Suprapubic skin (tissue), 3 donors: ENCODE measurements around the gene MAPK12.

Experiments used
- EP300 ChIP-seq: sonication (generic); formaldehyde crosslinking; IDR thresholded peaks from one replicate; pipeline ENCODE4 v1.6.1; 2017; ENCODE audit warnings: antibody characterized with exemption
- POLR2A ChIP-seq, 2 donors: fragments of 450-650 bp; IDR thresholded peaks; one replicate each; pipeline ENCODE4 v1.6.1; 2017; ENCODE audit warnings: antibody characterized with exemption in 2 of 2, mild to moderate bottlenecking in 2 of 2, moderate library complexity in 2 of 2
- TF ChIP-seq, protein P1 (sequence below), 2 donors: fragments of 200-600 bp in 1 of 2; fragments of 450-650 bp in 1 of 2; sonication (generic) in 1 of 2; IDR thresholded peaks; one replicate each; pipeline ENCODE4 v1.5.1; 2016 to 2019; ENCODE audit warnings: antibody characterized with exemption in 2 of 2, mild to moderate bottlenecking in 1 of 2, moderate library complexity in 1 of 2

DNA sequence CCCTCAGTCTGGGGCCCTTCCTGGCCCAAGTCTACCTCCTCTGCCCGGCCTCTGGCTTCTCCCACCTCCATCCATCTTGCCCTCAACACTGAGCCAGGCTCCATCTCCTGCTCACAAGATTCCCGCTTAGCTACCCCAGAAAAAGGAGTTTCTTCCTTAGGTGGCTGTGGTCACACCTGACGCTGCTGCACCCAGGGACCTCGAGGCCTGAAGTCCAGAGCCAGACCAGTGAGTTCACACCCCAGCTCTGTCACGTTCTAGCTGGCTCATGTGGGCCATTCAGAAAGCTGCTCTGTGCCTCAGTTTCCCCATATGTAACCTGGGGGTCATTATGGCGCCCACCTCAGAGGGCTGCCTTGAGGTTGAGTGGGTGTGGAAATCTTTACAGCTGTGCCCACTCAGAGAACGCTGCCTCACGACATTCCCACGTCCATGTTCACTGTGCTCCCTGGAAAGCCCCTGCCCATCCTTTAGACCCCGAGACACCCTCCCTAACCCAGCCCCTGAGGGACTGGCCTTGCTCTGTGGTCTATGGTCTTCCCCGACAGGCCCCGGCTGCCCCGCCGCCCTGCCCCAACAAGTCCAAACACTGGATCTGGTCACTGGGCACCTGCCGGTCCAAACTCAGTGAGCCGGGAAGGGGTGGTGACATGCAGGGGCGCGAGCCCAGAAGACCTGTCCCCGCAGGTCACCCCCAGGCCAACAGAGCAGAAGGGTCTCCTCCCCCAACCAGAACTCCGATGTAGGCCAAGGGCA, 36.2 kb upstream of the MAPK12 start:
- TF ChIP-seq, protein P1, sequence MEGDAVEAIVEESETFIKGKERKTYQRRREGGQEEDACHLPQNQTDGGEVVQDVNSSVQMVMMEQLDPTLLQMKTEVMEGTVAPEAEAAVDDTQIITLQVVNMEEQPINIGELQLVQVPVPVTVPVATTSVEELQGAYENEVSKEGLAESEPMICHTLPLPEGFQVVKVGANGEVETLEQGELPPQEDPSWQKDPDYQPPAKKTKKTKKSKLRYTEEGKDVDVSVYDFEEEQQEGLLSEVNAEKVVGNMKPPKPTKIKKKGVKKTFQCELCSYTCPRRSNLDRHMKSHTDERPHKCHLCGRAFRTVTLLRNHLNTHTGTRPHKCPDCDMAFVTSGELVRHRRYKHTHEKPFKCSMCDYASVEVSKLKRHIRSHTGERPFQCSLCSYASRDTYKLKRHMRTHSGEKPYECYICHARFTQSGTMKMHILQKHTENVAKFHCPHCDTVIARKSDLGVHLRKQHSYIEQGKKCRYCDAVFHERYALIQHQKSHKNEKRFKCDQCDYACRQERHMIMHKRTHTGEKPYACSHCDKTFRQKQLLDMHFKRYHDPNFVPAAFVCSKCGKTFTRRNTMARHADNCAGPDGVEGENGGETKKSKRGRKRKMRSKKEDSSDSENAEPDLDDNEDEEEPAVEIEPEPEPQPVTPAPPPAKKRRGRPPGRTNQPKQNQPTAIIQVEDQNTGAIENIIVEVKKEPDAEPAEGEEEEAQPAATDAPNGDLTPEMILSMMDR (IDR thresholded peaks at IDR 0.05), result no peak
- no peak for TF ChIP-seq EP300
- TF ChIP-seq POLR2A (IDR thresholded peaks at IDR 0.05), result no peak
